ENCODE data around the gene XPC.
A peak's percentile ranks its signal among the peaks of the same experiment; 100 is the strongest.

XPC gene

DNA sequence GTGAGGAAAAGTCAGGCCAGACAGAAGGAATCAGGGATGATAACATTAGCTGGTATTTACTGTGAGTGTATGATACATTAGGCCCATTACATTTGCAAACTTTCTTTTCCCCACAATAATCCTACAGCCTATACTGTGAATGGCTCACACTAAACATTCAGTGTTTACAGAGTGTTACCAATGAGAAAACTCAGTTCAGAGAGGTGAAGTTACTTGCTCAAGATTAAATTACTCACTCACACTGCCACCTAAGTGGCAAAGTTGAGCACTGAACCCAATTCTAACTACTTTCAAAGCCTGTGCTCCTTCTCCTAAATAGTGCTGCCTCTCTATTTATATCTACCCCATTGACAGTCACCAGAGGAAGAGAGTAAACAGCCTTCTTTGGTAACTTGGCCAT lies 8.5 kb downstream of the XPC start:
- no peak for DNase-seq

DNA sequence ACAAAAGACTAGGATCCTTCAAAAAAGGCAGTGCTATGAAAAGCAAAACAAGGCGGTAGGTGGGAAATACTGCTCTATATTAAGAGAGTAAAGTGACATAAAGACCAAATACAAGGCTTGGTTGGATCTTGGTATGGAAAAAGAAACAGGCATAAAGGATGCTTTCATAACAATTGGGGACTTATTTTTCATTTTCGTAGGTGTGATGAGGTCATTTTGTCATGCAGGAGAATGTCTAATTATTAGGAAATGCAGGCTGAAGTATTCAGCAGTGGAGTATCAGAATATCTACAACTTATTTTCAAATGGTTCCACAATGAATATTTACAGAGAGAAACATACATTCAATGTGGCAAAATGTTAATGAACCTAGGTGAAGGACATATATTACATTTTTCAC lies 9.0 kb downstream of the XPC start:
- no peak for DNase-seq

DNA sequence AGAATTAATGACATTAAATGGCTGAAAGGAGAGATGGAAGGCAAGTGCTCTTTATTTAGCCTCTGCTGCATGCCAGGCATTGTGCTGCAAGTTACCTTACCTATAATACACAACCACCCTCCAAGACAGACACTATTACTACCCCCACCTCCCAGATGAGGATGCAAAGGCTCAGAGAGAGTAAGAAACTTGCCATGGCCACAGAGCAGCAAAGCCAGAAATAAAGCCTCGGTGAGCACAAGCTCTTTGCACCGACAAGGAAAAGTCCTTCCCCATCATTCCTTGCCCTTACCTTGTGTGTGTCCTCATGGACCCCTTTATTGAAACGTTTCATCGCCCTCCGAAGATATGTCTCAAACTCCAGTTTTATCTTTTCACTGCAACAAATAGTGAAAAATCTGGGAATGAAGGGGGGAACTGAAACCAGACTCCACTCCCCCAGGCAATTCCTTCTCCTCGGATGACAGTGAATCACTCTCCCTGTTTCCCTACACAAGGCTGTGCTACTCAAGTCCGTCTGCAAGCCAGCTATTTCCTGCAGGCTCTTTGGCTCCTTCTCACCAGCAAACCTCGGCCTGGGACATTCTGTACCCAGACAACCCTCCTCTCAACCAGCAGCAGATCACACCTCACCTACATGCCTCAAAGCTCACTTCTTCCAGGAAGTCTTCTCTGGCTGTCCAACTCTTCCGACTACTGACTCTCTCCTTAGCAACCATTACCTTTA lies 11.4 kb downstream of the XPC start:
- DNase-seq: no peak

DNA sequence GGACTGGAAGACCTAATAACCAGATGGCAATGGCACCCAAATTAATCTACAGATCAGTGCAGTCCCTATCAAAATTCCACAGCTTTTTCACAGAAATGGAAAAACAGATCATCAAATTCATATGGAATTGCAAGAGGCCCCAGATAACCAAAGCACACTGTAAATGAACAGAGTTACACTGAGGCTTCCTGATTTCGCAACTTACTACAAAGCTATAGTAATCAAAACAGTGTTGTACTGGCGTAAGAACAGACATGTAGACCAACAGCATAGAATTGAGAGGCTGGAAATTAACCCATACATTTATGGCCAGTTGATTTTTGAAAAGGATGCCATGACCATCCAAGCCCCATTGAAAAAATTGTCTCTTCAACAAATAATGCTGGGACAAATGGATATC lies 16.2 kb downstream of the XPC start:
- DNase-seq: no peak

DNA sequence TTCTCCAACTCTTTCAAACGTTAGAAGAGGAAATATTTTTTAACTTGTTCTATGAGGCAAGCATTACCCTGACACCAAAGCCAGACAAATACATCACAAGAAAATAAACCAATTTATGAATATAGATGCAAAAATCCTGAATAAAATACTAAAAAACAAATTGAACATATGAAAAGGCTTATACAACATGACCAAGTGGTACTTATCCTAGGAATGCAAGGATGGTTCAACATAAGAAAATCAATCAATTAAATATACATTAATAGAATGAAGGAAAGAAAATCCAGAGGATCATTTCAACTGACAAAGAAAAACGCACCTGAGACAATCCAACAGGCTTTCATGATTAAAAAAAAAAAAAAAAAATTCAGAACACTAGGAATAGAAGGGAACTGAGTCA lies 17.1 kb downstream of the XPC start:
- no peak for DNase-seq

DNA sequence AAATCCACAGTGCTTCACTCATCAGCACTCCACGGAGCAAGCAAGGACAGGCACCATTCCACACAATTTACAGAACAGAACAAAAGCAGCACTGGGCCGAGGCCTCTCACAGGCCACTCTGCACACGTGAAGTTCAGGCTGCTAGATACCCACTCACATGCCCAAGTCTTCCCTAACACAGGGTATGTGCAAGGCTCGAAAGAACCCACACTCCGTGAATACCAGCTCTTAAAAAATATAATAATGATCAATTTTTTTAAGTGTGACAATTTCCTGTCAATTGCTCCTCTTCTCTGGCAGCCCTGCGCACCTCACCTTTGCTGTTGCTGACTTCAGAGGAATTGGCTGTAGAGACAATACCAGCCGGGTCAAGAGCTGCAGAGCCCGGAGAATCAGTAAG lies 19.0 kb downstream of the XPC start:
- DNase-seq: no peak

DNA sequence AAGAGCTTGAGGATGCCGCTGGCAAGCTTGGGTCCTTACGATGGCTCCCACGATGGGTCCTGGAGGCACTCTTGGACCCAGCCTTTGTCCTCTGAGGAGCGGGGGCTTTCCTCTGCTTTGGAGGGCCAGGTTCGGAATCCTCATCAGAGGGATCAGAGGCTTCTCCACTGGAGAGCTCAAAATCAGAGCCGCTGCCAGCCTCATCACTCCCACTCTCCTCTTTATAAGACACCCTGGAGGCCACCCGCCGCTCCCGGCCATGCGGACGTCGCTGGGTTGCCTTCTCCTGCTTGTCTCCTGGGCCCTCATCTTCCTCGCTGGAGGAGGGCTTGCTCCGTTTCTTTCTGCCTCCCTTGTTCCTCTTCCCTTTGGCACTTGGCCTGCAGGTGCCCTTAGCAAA lies 20.0 kb downstream of the XPC start:
- no peak for DNase-seq

DNA sequence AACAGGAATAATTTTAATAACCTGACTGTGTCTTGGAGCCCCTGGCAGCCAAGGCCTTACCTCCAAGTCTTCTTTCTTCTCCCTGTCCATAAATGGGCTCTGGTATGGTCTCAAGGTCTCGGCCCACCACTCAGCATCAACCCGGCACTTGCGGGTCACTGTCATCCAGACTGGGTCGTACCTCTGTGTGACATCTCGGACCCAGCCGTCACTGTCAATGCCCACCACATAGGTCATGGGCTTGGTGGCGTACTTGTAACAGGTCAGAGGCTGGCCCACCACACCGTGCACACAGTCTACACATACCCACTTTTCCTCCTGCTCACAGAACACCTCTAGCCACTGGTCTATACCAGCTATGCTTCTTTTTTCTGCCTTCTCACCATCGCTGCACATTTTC lies 20.4 kb downstream of the XPC start:
- no peak for DNase-seq

DNA sequence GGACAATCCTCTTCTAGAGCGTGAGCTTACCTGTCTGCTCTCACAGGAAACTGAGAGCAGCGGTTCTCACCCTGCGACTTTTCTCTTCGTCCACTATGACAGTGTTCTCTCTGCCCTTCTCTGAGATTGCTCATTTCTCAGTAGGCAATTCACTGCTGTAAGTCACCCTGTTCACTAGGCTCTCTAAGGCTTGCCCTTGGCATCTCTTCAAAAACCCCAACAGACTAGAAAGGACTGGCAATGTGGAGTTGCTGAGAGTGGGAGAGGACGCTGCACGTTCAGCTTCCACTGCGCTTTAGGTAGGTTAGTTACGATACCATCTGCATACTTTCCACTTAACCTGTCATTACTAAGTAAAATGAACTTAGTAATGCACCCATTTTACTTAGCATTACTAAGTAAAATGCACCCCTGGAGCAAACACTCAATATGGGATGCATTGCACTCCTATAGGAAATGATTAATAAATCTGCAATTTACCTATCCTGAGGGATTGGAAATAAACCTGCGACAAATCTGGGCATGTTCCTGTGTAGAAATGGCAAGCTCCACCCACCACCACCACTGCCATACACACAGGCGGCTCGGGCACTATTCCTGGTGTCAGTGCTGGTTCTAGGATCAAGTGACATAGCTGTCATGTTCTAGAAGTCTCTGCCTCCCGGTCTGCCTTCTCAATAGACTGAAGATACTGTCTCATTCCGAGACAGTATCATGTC lies 21.4 kb downstream of the XPC start:
- no peak for DNase-seq

DNA sequence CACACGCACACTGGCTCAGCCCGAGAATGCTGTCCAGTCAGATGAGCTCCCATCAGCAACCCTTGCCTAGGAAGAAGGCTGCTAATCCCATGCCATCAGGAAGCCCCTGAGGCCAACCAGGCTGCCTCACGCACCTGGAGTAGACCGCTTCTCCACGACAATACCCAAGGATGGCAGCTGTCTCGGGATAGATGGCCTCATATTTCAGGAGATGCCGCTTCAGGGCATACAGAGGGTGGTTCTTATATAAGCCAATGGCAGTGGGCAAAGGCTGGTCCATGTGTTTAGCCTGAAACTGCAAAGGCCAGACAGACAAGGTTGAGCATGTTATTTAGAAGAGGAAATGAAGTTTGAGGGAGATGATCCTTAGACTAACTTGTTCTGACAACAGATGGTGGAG lies 22.2 kb downstream of the XPC start:
- DNase-seq: no peak

DNA sequence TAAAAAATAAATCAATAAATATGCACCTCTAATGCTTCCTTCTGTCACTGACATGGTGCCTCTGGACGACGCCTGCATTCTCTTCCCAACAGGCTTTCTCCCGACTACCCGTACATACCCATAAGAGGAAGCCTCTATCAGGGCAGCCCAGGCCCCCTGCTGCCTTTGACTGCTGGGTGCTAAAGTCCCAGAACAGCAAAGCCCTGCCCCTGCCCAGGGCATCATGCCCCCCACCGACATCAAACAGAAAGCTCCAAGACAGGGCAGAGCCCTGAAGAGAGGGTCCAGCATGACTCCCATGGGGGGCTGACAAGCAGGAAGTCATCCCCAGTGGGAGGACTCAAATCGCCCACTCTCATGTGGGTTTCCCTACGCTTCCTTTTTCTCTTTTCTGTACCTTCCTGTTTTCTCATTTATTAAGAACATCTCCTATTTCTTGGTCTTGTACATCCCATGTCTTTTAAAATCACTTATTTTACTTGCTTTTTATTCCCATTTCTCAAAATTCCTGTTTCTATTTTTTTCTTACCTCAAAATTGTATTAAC lies 23.4 kb downstream of the XPC start:
- peak; percentile 25 to 37 for DNase-seq

DNA sequence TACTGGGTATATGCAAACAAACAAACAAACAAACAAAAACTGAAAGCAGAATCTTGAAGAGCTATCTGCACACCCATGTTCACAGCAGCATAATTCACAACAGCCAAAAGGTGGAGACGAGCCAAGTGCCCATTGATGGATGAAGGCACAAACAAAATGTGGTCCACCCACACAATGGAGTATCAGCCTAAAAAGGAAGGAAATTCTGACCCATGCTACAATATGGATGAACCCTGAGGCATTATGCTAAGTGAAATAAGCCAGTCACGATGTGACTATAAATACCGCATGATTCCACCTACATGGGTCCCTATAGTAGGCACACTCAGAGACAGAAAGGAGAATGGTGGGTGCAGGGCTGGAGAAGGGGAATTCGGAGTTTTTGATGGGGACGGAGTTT lies 24.1 kb downstream of the XPC start:
- DNase-seq: no peak

DNA sequence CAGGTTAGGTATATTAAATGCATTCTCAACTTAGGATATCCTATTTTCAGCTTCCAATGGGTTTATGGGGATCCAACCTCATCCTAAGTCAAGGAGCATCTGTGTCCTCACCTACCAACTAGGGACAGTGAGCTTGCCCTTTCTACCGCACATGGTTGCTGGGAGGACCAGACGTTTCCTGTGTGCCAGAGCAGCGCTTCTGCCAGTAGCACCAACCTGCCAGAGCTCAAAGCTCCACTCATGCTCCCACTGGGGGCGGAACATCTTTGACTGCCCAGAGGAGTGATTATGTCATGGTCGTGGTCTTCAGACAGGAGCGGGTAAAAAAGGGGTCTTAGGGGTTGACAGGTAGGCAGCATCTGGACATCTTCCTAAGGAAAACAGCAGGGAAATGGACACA lies 24.7 kb downstream of the XPC start:
- no peak for DNase-seq

DNA sequence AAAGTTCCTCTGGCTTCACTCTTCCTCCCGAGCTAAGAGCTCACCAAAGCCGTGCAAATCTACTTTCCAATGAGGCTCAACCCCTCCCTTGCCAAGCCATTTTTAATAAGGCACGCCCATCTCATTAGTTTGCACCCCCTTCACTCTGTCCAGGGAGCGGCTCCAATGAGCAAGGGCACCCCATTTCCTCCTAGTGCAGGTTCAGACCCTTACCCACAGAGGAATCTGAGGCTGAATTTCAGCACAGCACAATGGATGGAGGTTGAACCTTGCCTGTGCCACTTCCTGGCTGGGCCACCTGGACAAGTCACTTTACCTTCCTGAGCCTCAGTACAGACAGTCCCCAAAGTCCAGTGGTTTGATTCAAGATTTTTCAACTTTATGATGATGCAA lies 25.4 kb downstream of the XPC start:
- DNase-seq: no peak

DNA sequence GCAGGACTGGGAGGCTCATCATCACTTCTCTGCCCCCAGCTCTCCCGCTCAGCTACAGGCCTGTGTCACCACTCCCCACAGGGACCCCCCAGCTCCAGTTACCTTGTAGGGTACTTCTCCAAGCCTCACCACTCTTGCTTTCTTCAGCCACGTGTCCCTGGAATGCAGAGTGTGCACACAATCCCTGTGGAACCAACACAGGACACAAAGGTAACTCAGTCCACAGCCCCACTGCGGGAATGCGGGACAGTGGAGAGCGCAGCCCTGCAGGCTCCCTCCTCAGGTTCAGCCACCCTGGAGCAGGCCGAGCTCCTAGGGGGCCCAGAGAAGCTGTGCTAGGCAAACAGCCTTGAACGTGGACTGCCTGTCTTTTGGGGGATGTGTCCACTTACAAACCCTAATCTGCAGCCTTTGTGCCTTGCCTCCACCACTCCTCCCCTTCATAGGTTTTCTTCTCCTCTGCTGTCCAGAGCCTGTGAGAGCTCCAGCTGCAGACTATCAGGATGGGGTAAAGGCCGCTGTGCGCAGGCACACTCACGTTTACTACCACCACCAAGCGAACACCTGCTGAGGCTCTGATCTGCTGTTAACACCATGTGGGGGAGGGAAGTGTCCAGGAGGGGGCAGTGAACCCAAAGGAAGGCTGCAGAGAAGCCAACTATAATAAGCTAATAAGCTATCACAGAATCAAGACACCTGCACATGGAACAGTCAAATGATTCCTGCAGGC lies 26.0 kb downstream of the XPC start:
- peak in 1 of 2 experiments; percentile 17 for DNase-seq

DNA sequence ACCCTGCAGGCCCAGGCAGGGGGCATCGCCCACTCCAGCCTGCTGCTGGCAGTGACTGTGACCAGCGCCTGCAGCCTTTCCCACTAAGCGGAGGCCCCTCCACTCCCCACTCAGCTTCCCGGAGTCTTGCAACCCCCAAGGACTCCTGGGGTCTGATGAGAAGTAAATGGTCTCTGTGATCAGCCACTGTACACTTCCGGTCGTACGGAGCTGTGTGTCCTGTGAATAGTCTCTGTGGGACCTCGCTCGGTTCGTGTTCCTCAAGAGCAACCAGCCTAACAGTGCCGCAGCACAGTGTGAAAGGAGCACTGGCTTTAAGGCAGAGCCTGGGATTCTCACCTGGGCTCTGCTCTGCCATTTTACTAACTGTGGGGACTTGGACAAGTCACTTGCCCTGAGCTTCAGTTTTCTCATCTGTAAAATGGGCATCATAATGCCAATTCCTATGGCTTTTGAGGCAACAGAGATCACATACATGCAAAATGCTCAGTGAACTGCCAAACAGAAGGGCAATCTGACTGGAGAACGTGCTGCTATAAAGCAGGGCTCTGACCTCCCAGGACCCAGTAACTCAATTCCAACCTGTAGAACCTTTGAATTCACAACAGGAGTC lies 26.8 kb downstream of the XPC start:
- no peak for DNase-seq

DNA sequence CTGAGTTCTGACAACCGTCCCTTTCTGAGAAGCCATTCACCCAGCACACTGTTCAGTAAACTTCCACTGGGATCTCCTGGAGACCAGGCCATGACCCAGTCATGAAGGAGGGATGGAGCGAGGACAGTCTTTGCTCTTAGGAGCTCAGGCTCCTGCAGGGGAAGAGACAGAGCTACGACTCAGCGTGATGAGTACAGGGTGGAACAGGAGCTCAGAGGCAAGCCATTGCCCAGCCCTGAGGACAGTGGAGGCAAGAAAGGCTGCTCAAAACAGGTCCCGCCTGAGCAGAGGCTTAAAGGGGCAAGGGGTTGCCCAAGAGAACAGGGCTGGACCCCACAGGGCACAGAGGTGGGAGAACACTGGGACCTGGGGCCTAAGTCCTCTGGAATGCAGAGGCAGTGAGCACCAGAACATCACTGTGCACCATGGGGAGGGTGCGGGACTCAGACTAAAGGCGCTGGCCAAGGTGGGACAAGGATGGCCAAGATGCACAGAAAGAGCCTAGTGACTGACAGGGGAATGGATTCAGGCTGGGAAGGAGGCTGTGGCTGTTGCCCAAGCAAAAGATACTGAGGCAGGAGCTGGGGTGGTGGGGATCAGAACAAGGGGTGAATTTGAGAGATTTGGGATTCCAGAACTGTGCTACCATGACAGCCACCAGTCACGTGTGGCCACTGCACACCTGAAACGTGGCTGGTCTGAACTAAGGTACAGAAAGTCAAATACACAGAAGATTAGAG lies 27.7 kb downstream of the XPC start:
- DNase-seq: no peak

DNA sequence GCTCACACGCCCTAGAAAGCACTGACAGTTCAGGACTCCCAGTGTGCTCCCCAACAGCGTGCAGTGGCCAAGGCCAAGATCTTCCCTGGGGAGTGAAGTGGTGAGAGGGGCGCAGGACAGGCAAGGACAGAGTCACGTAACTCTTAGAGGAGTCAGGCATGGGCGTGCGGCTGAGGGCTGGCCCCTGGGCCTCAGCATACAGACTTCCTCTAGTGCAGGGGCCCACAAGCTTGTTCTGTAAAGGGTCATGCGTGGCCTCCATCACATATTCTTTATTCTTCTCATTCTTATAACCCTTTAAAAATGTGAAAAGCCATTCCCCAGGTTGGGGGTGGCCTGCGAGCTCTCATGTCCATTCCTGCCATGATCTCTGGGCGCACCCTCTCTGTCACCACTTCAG lies 28.3 kb downstream of the XPC start:
- DNase-seq: no peak

DNA sequence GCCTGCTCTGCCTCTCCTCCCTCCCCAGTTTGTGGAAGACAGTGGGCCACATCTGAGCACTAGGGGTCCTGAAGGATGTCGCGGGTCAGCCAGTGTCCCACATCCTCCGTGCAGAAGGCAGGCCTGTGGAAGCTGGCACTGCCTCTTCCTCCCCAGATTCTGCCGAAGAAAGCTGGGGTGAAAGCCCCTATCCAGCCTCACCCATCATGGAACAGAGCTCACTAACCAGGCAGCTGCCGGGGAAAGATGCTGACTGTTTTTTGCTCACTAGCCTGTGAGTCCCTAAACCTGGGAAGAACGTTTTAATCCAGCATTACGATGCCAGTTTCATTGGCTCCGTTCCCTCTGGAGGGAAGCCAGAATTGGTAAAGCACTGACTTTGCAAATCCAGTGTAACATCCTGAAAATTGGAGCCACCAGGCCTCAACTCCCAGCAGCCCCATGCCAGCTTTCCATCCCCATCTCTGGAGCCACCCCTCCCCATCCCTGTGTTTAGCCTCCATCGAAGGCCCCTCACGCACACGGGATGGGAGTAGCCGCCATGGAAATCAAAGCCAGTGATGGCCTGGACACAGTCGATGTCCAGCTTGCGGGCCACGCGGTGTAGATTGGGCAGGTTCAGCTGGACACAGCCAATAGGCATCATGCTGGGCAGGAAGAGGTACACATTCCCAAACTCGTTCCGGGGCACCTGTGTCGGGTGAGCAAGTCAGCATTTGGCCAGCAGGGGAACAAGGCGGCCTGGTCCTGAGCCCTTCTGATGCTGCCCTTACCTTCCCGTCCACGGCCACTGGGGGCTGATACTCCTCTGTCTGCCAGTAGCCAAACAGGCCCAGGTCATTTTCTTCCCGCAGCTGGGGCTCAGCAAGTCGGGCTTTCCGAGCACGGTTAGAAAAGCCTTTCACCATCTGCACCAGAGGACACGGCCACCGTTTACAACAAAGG lies 30.1 kb downstream of the XPC start:
- DNase-seq: no peak

DNA sequence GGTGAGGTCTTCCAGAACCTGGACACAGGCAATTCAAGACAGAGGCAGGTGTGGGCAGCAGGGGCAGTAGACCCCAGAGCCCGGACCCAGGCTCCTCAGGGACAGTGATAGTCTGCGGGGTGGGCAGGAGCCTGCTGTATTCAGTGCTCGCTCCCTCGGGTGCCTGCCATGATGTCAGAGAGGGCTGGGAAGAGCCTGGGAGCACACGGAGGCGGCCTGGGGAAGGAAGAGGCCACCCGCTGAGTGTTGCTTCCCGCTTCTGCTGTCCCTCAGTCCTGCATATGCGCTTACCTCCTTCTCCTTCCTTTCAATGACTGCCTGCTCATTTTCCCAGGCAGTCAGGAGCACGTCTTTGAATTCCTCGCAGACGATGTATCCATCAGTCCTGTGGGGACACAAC lies 30.8 kb downstream of the XPC start:
- DNase-seq: no peak

DNA sequence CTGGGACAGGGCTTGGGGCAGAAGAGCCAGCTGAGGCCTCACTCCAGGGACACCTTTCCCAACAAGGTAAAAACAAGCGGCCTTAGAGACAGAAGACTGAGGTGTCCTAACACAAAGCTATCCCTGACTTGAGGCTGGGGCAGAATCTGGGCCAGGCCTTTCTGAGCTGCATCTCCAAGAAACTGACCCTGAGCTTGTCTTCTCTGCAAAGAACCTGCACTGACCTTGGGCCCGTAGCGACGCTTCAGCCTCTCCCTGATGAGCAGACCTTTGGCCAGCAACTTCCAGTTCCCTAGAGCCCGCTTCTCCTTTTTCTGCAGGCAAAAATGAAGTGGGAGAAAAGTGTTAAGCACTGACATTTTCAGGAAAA lies 31.4 kb downstream of the XPC start:
- DNase-seq: no peak

Measured in Kasumi-1 (cell line).